Ovary (tissue), 3 donors: ENCODE measurements around the gene MSI2.

Experiments used
- CTCF ChIP-seq, 3 donors: fragments of 450-650 bp in 2 of 3; fragments of 200-600 bp in 1 of 3; IDR thresholded peaks; one replicate each; pipeline versions ENCODE4 v1.5.1 to v1.8.0; 2016 to 2022; ENCODE audit warnings: antibody characterized with exemption in 3 of 3, mild to moderate bottlenecking in 1 of 3
- EP300 ChIP-seq: sonication (generic); formaldehyde crosslinking; IDR thresholded peaks from one replicate; pipeline ENCODE4 v1.6.1; 2017; ENCODE audit warnings: antibody characterized with exemption
- POLR2A ChIP-seq: fragments of 450-650 bp; IDR thresholded peaks from one replicate; pipeline ENCODE4 v1.6.1; 2017; ENCODE audit warnings: antibody characterized with exemption, mild to moderate bottlenecking, moderate library complexity
- donor health status: DM: no; HTN: no; CAD: no.

- TF ChIP-seq CTCF (IDR thresholded peaks at IDR 0.05) = no peak
- TF ChIP-seq EP300 = no peak
- TF ChIP-seq POLR2A = no peak
Observed at GRCh38 chr17:57730026-57730701, 473.8 kb downstream of the MSI2 start.
